Measurements from ENCODE around the gene PLCB1.

GRCh38 chr20:8401556-8401955 is 269.5 kb downstream of the PLCB1 start:
- TF ChIP-seq CTCF (conservative IDR thresholded peaks at IDR 0.05; ENCODE audit: low read depth in 2 of 2) (no peak), POLR2AphosphoS5 (IDR thresholded peaks at IDR 0.05; ENCODE audit: low read depth) (no peak), ZNF331 (CRISPR knock-in tag; IDR thresholded peaks at IDR 0.05; ENCODE audit: low read depth) (no peak), EZH2 (IDR thresholded peaks at IDR 0.05; ENCODE audit: low read depth, unreplicated experiment) (no peak), STAT1 (IDR thresholded peaks at IDR 0.05; ENCODE audit: unreplicated experiment) (no peak), REST (IDR thresholded peaks at IDR 0.05; ENCODE audit: unreplicated experiment) (no peak), ETS1 (IDR thresholded peaks at IDR 0.05) (no peak), EZH2phosphoT487 (IDR thresholded peaks at IDR 0.05; ENCODE audit: unreplicated experiment) (no peak), CREB1 (CRISPR knock-in tag; IDR thresholded peaks at IDR 0.05; ENCODE audit: low read depth) (no peak), JUNB (IDR thresholded peaks at IDR 0.05; ENCODE audit: unreplicated experiment) (no peak), ZNF114 (CRISPR knock-in tag; IDR thresholded peaks at IDR 0.05) (no peak)
